Vagina (tissue), 2 donors: ENCODE data around the gene KLLN. TPM values are rescaled to one million over a fixed set of nuclear protein-coding genes. Genes with fewer than 3 reads are reported as not detected.
"Not testable (repeated sequence)": the region's sequence is repeated elsewhere in the genome, so short reads cannot be mapped to it uniquely, and the experiment has no call there.

ENCODE experiments used
- DNase-seq, 2 donors: peaks; one replicate each; pipeline ENCODE4 v3.0.0-alpha.2; 2017; ENCODE audit errors: extremely low spot score in 2 of 2
- H3K27ac ChIP-seq: fragments of 200-600 bp; sonication (generic); one replicate; pipeline ENCODE4 v1.5.1; 2019
- H3K27me3 ChIP-seq: fragments of 200-600 bp; sonication (generic); one replicate; pipeline ENCODE4 v1.5.1; 2019
- H3K36me3 ChIP-seq, 2 donors: fragments of 200-600 bp; sonication (generic); one replicate each; pipeline ENCODE4 v1.5.1; 2017 to 2019
- H3K4me1 ChIP-seq: fragments of 200-600 bp; sonication (generic); one replicate; pipeline ENCODE4 v1.5.1; 2019
- H3K4me3 ChIP-seq, 2 donors: fragments of 200-600 bp; sonication (generic); 1 replicate in 1 of 2; 2 replicates in 1 of 2; pipeline ENCODE4 v1.5.1; 2016 to 2019
- H3K9me3 ChIP-seq: fragments of 200-600 bp; sonication (generic); one replicate; pipeline ENCODE4 v1.5.1; 2019
- POLR2A ChIP-seq, 2 donors: fragments of 450-650 bp; IDR thresholded peaks; one replicate each; pipeline ENCODE4 v1.6.1; 2017; ENCODE audit warnings: antibody characterized with exemption in 2 of 2, mild to moderate bottlenecking in 2 of 2, moderate library complexity in 2 of 2
- POLR2AphosphoS5 ChIP-seq, 2 donors: sonication (generic); formaldehyde crosslinking; IDR thresholded peaks; one replicate each; pipeline ENCODE4 v1.9.0; 2017; ENCODE audit warnings: antibody characterized with exemption in 2 of 2, mild to moderate bottlenecking in 2 of 2, low read depth in 1 of 2; ENCODE audit not compliant: insufficient read depth in 1 of 2
- intact Hi-C: fragments of 100-400 bp; cut with DNase I; formaldehyde crosslinking; loops from one replicate; pipeline ENCODE4 v1.15.1; 2023
- total RNA-seq: library from RNA; depleted of rRNA; stranded (reverse); fragments of >200 nt; gene quantifications from one replicate; pipeline ENCODE4 v1.2.3, GENCODE V29; 2016
- TF ChIP-seq, protein P1 (sequence below), 3 experiments: fragments of 450-650 bp in 2 of 3; fragments of 200-600 bp in 1 of 3; sonication (generic) in 1 of 3; IDR thresholded peaks; one replicate each; pipeline ENCODE4 v1.5.1; 2017 to 2019; ENCODE audit warnings: antibody characterized with exemption in 3 of 3, mild to moderate bottlenecking in 2 of 3, moderate library complexity in 2 of 3

Gene KLLN
- total RNA-seq, 1 donor from 2014 or later, result 0.25 TPM

DNA sequence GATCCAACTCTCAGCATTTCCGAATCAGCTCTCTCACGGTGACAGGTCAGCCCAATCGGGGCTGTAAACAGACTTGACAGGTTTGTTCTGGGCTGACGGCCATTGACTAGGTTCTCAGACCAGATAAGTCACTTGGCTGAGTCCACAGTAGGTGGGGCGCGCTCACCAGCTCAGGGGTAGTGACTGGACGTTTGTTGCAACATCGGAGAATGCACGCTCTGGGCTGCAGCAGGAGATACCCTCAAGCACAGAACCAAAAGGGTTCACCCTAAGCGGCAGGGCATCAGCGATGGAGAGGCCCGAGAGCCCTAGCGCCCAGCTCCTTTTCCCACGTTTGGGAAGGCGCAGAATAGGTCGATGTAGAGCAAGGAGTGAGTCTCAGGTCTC lies 1.8 kb downstream of the KLLN start:
- Histone ChIP-seq H3K27ac (peak overlapping the region; percentile 99), H3K27me3 (no peaks in the 10 kb centered on the region), H3K36me3 (no peaks in the 10 kb centered on the region), H3K4me1 (peaks cover 19% of the 10 kb centered on the region), H3K9me3 (no peaks in the 10 kb centered on the region), H3K4me3 (peak overlapping the region; percentile 81 to 88)
- DNase-seq, result peak in 1 of 2 donors; percentile 96
- TF ChIP-seq POLR2AphosphoS5 (IDR thresholded peaks at IDR 0.05; ENCODE audit: insufficient read depth in 1 of 2, low read depth in 1 of 2) (no peak), POLR2A (IDR thresholded peaks at IDR 0.05) (no peak)
- TF ChIP-seq, protein P1, sequence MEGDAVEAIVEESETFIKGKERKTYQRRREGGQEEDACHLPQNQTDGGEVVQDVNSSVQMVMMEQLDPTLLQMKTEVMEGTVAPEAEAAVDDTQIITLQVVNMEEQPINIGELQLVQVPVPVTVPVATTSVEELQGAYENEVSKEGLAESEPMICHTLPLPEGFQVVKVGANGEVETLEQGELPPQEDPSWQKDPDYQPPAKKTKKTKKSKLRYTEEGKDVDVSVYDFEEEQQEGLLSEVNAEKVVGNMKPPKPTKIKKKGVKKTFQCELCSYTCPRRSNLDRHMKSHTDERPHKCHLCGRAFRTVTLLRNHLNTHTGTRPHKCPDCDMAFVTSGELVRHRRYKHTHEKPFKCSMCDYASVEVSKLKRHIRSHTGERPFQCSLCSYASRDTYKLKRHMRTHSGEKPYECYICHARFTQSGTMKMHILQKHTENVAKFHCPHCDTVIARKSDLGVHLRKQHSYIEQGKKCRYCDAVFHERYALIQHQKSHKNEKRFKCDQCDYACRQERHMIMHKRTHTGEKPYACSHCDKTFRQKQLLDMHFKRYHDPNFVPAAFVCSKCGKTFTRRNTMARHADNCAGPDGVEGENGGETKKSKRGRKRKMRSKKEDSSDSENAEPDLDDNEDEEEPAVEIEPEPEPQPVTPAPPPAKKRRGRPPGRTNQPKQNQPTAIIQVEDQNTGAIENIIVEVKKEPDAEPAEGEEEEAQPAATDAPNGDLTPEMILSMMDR (IDR thresholded peaks at IDR 0.05), result no peak
- intact Hi-C loops, result loop anchor here (10.0 kb wide), 1 partner anchor 693 kb away; no protein-coding TSS in a partner anchor

DNA sequence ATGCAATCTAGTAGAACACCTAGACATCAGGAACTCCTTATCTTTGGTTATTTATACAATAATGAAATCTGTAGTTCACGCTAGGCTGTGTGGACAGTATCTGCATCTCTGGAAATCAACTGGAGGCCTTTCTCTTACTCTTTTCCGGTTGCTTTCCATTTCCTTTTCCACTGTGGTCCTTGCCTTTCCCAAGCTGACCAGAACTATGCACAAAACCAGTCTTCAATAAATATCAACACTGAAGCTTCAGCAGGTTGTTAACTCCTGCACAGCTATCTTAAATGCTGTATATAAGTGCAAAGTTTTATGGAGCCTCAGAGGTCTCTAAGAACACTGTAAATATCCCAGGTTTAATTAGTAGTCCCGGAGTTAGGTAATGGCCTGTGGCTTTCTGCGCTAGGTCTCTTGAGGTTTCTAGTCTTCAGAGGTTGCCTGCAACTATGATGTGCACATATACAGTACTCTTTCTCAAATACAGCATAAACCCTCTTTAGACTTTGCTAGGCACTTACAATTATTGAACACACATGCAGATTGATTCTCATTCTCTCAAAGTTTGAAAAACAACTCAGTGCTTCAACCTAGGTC lies 2.4 kb downstream of the KLLN start:
- Histone ChIP-seq H3K27ac (peak overlapping the region; percentile 99), H3K27me3 (no peaks in the 10 kb centered on the region), H3K4me3 (peak overlapping the region; percentile 81 to 88), H3K36me3 (no peaks in the 10 kb centered on the region), H3K9me3 (no peaks in the 10 kb centered on the region), H3K4me1 (peaks cover 19% of the 10 kb centered on the region)
- intact Hi-C loops, result loop anchor here (10.0 kb wide), 1 partner anchor 694 kb away; no protein-coding TSS in a partner anchor
- no peak for DNase-seq
- TF ChIP-seq POLR2AphosphoS5 (IDR thresholded peaks at IDR 0.05; ENCODE audit: insufficient read depth in 1 of 2, low read depth in 1 of 2) (no peak), POLR2A (IDR thresholded peaks at IDR 0.05) (no peak)
- TF ChIP-seq, protein P1 (IDR thresholded peaks at IDR 0.05), result no peak

DNA sequence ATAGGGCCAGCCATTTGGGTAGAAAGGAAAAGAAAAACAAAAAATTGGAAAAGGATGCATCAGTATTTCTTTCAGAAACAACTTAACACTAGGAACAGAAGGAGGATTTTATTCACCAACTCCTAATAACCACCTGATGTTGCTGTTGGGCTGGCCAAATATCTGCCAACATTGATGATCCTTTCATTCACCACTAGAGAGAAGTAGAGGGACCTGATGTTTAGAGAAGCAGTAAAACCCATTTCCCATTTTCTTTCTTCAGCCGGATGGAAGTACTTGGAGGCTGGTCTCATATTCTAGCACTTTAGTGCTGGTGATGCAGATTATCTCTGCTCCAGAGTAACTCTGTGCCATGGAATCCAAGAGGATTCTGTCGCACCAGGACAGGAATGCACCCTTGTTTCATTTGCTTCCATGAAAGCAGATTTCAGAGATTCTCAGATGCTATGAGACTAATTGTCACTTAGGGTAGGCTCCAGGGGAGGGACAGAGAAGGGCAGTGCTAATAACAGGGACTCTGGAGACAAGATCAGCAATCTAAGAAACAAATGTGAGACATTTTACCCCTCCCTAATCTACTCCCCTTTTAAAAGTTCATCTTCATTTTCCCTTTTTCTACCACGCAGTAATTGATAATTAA lies 3.1 kb downstream of the KLLN start:
- no peaks in the 10 kb centered on the region for H3K9me3 ChIP-seq
- peak overlapping the region; percentile 99 for H3K27ac ChIP-seq
- no peaks in the 10 kb centered on the region for H3K27me3 ChIP-seq
- no peaks in the 10 kb centered on the region for H3K36me3 ChIP-seq
- peak overlapping the region in 1 of 2 donors; percentile 6 for H3K4me3 ChIP-seq
- TF ChIP-seq, protein P1 (IDR thresholded peaks at IDR 0.05), result peak in 2 of 3 experiments; percentile 14 to 56
- TF ChIP-seq POLR2A (IDR thresholded peaks at IDR 0.05), result no peak
- peaks cover 19% of the 10 kb centered on the region for H3K4me1 ChIP-seq
- intact Hi-C loops, result loop anchor here (10.0 kb wide), 1 partner anchor 695 kb away; no protein-coding TSS in a partner anchor
- DNase-seq, result no peak

DNA sequence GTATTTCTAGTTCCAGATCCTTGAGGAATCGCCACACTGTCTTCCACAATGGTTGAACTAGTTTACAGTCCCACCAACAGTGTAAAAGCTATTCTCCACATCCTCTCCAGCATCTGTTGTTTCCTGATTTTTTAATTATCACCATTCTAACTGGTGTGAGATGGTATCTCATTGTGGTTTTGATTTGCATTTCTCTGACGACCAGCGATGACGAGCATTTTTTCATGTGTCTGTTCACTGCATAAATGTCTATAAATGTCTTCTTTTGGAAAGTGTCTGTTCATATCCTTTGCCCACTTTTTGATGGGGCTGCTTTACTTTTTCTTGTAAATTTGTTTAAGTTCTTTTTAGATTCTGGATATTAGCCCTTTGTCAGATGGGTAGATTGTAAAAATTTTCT lies 7.7 kb downstream of the KLLN start:
- H3K27me3 ChIP-seq, H3K36me3 ChIP-seq, H3K4me3 ChIP-seq, DNase-seq, intact Hi-C loops, H3K27ac ChIP-seq, H3K9me3 ChIP-seq: not testable (repeated sequence)
- H3K4me1 ChIP-seq, result peaks cover 16% of the 10 kb centered on the region

DNA sequence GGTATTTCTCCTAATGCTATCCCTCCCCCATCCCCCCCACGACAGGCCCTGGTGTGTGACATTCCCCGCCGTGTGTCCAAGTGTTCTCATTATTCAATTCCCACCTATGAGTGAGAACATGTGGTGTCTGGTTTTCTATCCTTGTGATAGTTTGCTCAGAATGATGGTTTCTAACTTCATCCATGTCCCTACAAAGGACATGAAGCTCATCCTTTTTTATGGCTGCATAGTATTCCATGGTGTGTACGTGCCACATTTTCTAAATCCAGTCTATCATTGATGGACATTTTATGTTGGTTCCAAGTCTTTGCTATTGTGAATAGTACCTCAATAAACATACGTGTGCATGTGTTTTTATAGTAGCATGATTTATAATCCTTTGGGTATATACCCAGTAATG lies 8.1 kb downstream of the KLLN start:
- H3K4me3 ChIP-seq, intact Hi-C loops, DNase-seq, H3K27ac ChIP-seq, H3K36me3 ChIP-seq, H3K9me3 ChIP-seq, H3K27me3 ChIP-seq: not testable (repeated sequence)
- H3K4me1 ChIP-seq, result peaks cover 11% of the 10 kb centered on the region

DNA sequence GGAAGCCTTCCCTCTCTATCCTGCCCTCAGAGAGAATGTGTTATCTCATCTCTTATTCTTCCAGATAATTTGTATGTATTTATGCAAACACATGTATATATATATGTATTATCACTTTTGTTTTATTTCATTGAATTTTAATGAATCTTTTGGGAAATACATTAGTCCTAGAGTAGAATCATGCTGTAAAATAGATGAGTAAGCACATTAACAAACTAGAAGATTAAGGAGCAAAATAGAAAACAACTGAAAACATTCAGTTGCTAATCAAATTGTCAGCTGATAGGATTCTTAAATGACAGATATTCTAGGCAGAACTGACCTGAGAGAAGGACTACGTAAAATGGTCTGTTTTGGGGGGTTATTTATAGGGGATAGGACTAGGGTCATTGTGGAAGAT lies 11.2 kb downstream of the KLLN start:
- H3K4me3 ChIP-seq, result no peak overlapping the region
- DNase-seq, result no peak
- TF ChIP-seq POLR2A (IDR thresholded peaks at IDR 0.05), result no peak
- no peak for TF ChIP-seq POLR2AphosphoS5 (IDR thresholded peaks at IDR 0.05; ENCODE audit: insufficient read depth in 1 of 2, low read depth in 1 of 2)
- TF ChIP-seq, protein P1 (IDR thresholded peaks at IDR 0.05), result no peak
- no peaks in the 10 kb centered on the region for H3K36me3 ChIP-seq
- intact Hi-C loops, result no loop called here
- H3K27ac ChIP-seq, result no peak overlapping the region
- no peaks in the 10 kb centered on the region for H3K9me3 ChIP-seq
- no peaks in the 10 kb centered on the region for H3K27me3 ChIP-seq
- peaks cover 6% of the 10 kb centered on the region for H3K4me1 ChIP-seq
